ENCODE results near the gene CHIC1.
A peak's percentile ranks its signal among the peaks of the same experiment; 100 is the strongest.
"Not testable (repeated sequence)": the region's sequence is repeated elsewhere in the genome, so short reads cannot be mapped to it uniquely, and the experiment has no call there.

The CHIC1 gene

GRCh38 chrX:73562984-73563737 is at the start of gene CHIC1:
Gene CHIC1 (plus strand): TSS chrX:73563197. CDS start chrX:73563285, 88 bp downstream.
- in situ Hi-C loops (cut with MboI; ENCODE audit: low sequenced_read_pairs) = no loop called here
- H3K4me1 ChIP-seq = peaks cover 16% of the 10 kb centered on the region
- H3K27me3 ChIP-seq (ENCODE audit: low read depth) = no peaks in the 10 kb centered on the region
- H3K9me3 ChIP-seq = no peaks in the 10 kb centered on the region
- H3K36me3 ChIP-seq (replicated peaks) = peaks cover 3% of the 10 kb centered on the region; the same call in 1 of the 2 replicates
- peak within 1 kb of the TSS; percentile 79 for H3K4me3 ChIP-seq
- peak; percentile 92 to 93 for DNase-seq (ENCODE audit: low spot score in 2 of 2)

GRCh38 chrX:73522823-73523222 is 40.2 kb upstream of the CHIC1 start:
- H3K27me3 ChIP-seq (ENCODE audit: low read depth); H3K4me3 ChIP-seq; H3K36me3 ChIP-seq (replicated peaks); in situ Hi-C loops (cut with MboI; ENCODE audit: low sequenced_read_pairs); DNase-seq (ENCODE audit: low spot score in 2 of 2); H3K9me3 ChIP-seq: not testable (repeated sequence)
- H3K4me1 ChIP-seq = peaks cover 16% of the 10 kb centered on the region

- Histone ChIP-seq H3K4me1 (peaks cover 16% of the 10 kb centered on the region), H3K27me3 (ENCODE audit: low read depth) (no peaks in the 10 kb centered on the region), H3K9me3 (no peaks in the 10 kb centered on the region), H3K4me3 (no peak overlapping the region), H3K36me3 (replicated peaks) (no peaks in the 10 kb centered on the region)
- in situ Hi-C loops (cut with MboI; ENCODE audit: low sequenced_read_pairs) = no loop called here
- no peak for DNase-seq (ENCODE audit: low spot score in 2 of 2)
Observed at GRCh38 chrX:73524906-73525305, 38.1 kb upstream of the CHIC1 start.

GRCh38 chrX:73525928-73526690 is 36.9 kb upstream of the CHIC1 start:
- Histone ChIP-seq H3K27me3 (ENCODE audit: low read depth) (no peaks in the 10 kb centered on the region), H3K36me3 (replicated peaks) (no peaks in the 10 kb centered on the region), H3K9me3 (no peaks in the 10 kb centered on the region), H3K4me1 (peaks cover 16% of the 10 kb centered on the region), H3K4me3 (no peak overlapping the region; the same call in 1 of the 2 replicates)
- peak; percentile 53 to 89 for DNase-seq (ENCODE audit: low spot score in 2 of 2)
- in situ Hi-C loops (cut with MboI; ENCODE audit: low sequenced_read_pairs) = no loop called here

GRCh38 chrX:73531655-73532054 is 31.3 kb upstream of the CHIC1 start:
- DNase-seq (ENCODE audit: low spot score in 2 of 2); H3K4me3 ChIP-seq; H3K4me1 ChIP-seq; H3K36me3 ChIP-seq (replicated peaks); in situ Hi-C loops (cut with MboI; ENCODE audit: low sequenced_read_pairs); H3K9me3 ChIP-seq; H3K27me3 ChIP-seq (ENCODE audit: low read depth): not testable (repeated sequence)

- no peaks in the 10 kb centered on the region for H3K9me3 ChIP-seq
- H3K36me3 ChIP-seq (replicated peaks) = no peaks in the 10 kb centered on the region
- in situ Hi-C loops (cut with MboI; ENCODE audit: low sequenced_read_pairs) = no loop called here
- no peak for DNase-seq (ENCODE audit: low spot score in 2 of 2)
- no peaks in the 10 kb centered on the region for H3K27me3 ChIP-seq (ENCODE audit: low read depth)
- H3K4me3 ChIP-seq = no peak overlapping the region
- H3K4me1 ChIP-seq = peaks cover 8% of the 10 kb centered on the region
Observed at GRCh38 chrX:73556159-73556558, 6.8 kb upstream of the CHIC1 start.

- in situ Hi-C loops (cut with MboI; ENCODE audit: low sequenced_read_pairs) = no loop called here
- peaks cover 3% of the 10 kb centered on the region; the same call in 1 of the 2 replicates for H3K36me3 ChIP-seq (replicated peaks)
- no peaks in the 10 kb centered on the region for H3K27me3 ChIP-seq (ENCODE audit: low read depth)
- H3K4me3 ChIP-seq = peak overlapping the region; percentile 79; the same call in 1 of the 2 replicates
- peaks cover 16% of the 10 kb centered on the region for H3K4me1 ChIP-seq
- peak; percentile 9 to 26 for DNase-seq (ENCODE audit: low spot score in 2 of 2)
- H3K9me3 ChIP-seq = no peaks in the 10 kb centered on the region
Observed at GRCh38 chrX:73561801-73562200, 1.2 kb upstream of the CHIC1 start.

GRCh38 chrX:73562458-73562857 is 539 bp upstream of the CHIC1 start:
- H3K4me3 ChIP-seq = peak overlapping the region; percentile 79
- peaks cover 3% of the 10 kb centered on the region; the same call in 1 of the 2 replicates for H3K36me3 ChIP-seq (replicated peaks)
- in situ Hi-C loops (cut with MboI; ENCODE audit: low sequenced_read_pairs) = no loop called here
- DNase-seq (ENCODE audit: low spot score in 2 of 2) = peak in 1 of 2 experiments; percentile 23
- H3K4me1 ChIP-seq = peaks cover 16% of the 10 kb centered on the region
- H3K27me3 ChIP-seq (ENCODE audit: low read depth) = no peaks in the 10 kb centered on the region
- no peaks in the 10 kb centered on the region for H3K9me3 ChIP-seq

GRCh38 chrX:73563738-73564068 is 706 bp downstream of the CHIC1 start:
- H3K27me3 ChIP-seq (ENCODE audit: low read depth) = no peaks in the 10 kb centered on the region
- DNase-seq (ENCODE audit: low spot score in 2 of 2) = peak in 1 of 2 experiments; percentile 34
- in situ Hi-C loops (cut with MboI; ENCODE audit: low sequenced_read_pairs) = no loop called here

GRCh38 chrX:73577361-73577760 is 14.4 kb downstream of the CHIC1 start:
- Histone ChIP-seq H3K4me3 (no peak overlapping the region), H3K4me1 (peaks cover 48% of the 10 kb centered on the region), H3K36me3 (replicated peaks) (no peaks in the 10 kb centered on the region), H3K9me3 (no peaks in the 10 kb centered on the region), H3K27me3 (ENCODE audit: low read depth) (no peaks in the 10 kb centered on the region)
- peak; percentile 74 to 87 for DNase-seq (ENCODE audit: low spot score in 2 of 2)
- in situ Hi-C loops (cut with MboI; ENCODE audit: low sequenced_read_pairs) = no loop called here

More at GRCh38 chrX:73563738-73564068, 706 bp downstream of the CHIC1 start:
- H3K9me3 ChIP-seq = no peaks in the 10 kb centered on the region
- peak overlapping the region; percentile 79 for H3K4me3 ChIP-seq
- H3K36me3 ChIP-seq (replicated peaks) = peaks cover 3% of the 10 kb centered on the region; the same call in 1 of the 2 replicates
- H3K4me1 ChIP-seq = peaks cover 16% of the 10 kb centered on the region

GRCh38 chrX:73581002-73581628 is 18.1 kb downstream of the CHIC1 start:
- DNase-seq (ENCODE audit: low spot score in 2 of 2) = peak; percentile 30 to 73
- peaks cover 51% of the 10 kb centered on the region for H3K4me1 ChIP-seq
- no peaks in the 10 kb centered on the region for H3K27me3 ChIP-seq (ENCODE audit: low read depth)
- no peak overlapping the region for H3K4me3 ChIP-seq
- no peaks in the 10 kb centered on the region for H3K9me3 ChIP-seq
- H3K36me3 ChIP-seq (replicated peaks) = no peaks in the 10 kb centered on the region; the same call in 1 of the 2 replicates
- in situ Hi-C loops (cut with MboI; ENCODE audit: low sequenced_read_pairs) = no loop called here

- in situ Hi-C loops (cut with MboI; ENCODE audit: low sequenced_read_pairs); H3K4me1 ChIP-seq; H3K9me3 ChIP-seq; DNase-seq (ENCODE audit: low spot score in 2 of 2); H3K4me3 ChIP-seq; H3K27me3 ChIP-seq (ENCODE audit: low read depth); H3K36me3 ChIP-seq (replicated peaks): not testable (repeated sequence)
Observed at GRCh38 chrX:73597758-73598157, 34.8 kb downstream of the CHIC1 start.

- no peak overlapping the region for H3K4me3 ChIP-seq
- H3K27me3 ChIP-seq (ENCODE audit: low read depth) = no peaks in the 10 kb centered on the region
- H3K4me1 ChIP-seq = no peaks in the 10 kb centered on the region
- no peaks in the 10 kb centered on the region for H3K36me3 ChIP-seq (replicated peaks)
- no peak for DNase-seq (ENCODE audit: low spot score in 2 of 2)
- H3K9me3 ChIP-seq = no peaks in the 10 kb centered on the region
- in situ Hi-C loops (cut with MboI; ENCODE audit: low sequenced_read_pairs) = no loop called here
Observed at GRCh38 chrX:73615022-73615421, 52.0 kb downstream of the CHIC1 start.

- H3K4me3 ChIP-seq; H3K36me3 ChIP-seq (replicated peaks); H3K9me3 ChIP-seq; H3K4me1 ChIP-seq; DNase-seq (ENCODE audit: low spot score in 2 of 2); H3K27me3 ChIP-seq (ENCODE audit: low read depth); in situ Hi-C loops (cut with MboI; ENCODE audit: low sequenced_read_pairs): not testable (repeated sequence)
Observed at GRCh38 chrX:73641669-73642068, 78.7 kb downstream of the CHIC1 start.
